HG02642 (cell line): ENCODE results near the gene HCAR2.
"Not testable (repeated sequence)": the region's sequence is repeated elsewhere in the genome, so short reads cannot be mapped to it uniquely, and the experiment has no call there.

Experiments used
- ATAC-seq: cut with Tn5 transposase; IDR thresholded peaks from one replicate; pipeline ENCODE4 v1.9.1; 2021; ENCODE audit warnings: mild to moderate bottlenecking; ENCODE audit not compliant: unreplicated experiment, poor library complexity

The HCAR2 gene

DNA sequence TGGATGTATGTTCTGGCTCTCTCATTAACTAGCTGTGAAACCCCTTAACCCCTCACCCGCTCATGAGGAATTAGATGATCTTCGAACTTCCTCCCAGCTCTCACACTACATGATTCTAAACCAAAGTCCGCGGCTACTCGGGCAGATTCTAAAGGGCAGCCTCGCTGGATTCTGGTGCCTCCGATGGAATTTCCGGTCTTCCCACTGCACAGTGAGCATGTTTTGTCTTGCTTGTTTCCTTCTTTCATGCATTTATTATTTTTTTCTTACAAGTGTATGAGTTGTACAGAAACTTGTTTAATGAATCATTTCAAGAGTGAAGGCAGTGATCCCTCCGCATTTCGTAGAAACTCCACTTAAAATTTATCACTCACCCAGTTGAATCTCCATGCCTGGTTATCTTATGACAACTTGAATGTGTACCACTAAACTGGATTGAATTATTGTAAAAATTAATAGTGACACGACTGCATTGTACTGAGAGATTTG is 17.9 kb upstream of the HCAR2 start:
- ATAC-seq = no peak

DNA sequence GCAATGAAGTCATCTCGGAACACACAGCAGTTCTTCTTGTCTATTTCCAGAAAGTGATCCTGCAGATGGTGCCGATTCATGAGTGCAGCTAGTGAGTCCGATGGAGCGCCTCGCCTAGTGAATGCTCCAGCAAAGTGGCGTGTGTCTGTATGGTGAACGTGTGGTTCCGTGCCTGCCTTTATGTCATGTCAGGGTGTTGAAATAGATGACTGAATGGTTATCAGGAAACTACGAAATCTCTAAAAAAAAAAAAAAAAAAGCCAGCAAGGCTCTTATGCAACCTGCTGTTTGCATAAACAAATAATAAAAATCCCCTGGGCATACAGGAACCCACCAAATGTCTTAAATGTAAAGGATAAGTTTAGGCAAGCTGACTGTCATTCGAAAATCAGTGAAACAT is 13.5 kb upstream of the HCAR2 start, which contains the start of gene HCAR3:
TSS of gene HCAR3 (minus strand) at position 154 of the 400 bp plus-strand sequence. CDS start at position 80, 74 bp downstream.
- ATAC-seq = not testable (repeated sequence)

DNA sequence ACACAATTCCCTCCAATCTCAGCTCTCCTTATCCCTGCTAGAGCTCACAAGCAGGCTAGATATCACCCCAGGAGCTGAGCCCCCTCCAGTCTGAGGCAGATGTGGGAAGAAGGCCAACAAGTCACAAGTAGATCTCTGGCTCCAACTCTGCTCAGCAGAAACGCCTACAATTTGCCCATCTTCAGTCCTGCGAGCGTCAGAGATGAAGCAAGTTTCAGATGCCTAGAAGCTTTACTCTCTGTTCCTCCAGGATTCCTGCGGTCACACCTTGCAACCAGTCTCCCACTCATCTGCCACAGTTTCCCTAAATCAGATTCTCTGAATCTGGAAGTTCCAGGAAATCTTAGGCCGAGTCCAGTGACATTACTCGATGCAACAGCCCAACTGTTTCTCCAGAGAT is 12.1 kb upstream of the HCAR2 start:
- not testable (repeated sequence) for ATAC-seq

DNA sequence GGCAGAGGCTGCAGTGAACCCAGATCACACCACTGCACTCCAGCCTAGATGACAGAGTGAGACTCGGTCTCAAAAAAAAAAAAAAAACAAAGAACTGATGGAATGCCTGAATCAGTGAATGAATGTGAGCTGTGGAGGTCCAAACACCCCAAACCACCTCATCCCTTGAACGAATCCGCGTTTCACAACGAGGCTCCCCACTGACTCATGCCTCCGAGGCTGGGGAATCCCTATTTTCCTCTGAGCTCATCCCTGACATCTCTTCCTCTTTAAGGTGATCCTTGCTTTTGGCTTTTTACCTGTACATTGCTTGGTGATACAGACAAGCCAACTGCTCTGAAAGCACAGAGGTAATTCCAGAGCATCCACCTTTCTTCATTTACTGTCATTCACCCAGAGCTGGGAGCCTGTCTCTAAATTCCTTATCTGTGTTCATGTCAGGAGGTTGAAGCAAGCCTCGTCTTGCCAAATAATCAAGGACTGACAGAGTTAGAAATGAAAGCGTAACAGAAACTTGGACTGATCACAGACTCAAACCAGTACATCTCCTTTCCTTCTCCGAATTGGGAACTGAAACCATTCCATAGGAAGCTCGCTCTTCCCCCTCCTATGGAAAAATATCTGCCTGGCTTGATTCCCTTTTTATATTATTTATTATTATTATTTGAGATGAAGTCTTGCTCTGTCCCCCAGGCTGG is 10.5 kb upstream of the HCAR2 start:
- ATAC-seq = not testable (repeated sequence)

DNA sequence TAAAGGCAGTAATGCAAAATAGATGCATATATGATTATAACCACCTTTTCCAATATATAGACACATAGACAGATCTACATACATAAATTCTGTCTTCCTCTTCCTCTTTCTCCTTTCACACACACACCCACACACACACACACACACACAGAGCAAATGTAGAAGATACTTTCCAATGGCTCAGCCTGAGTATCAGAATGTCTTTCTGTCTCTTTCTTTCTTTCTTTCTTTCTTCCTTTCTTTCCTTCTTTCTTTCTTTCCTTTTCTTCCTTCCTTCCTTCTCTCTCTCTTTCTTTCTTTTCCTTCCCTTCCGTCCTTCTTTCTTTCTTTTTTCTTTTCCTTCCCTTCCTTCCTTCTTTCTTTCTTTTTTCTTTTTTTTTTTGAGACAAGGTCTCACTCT is 8.1 kb upstream of the HCAR2 start:
- ATAC-seq = not testable (repeated sequence)

DNA sequence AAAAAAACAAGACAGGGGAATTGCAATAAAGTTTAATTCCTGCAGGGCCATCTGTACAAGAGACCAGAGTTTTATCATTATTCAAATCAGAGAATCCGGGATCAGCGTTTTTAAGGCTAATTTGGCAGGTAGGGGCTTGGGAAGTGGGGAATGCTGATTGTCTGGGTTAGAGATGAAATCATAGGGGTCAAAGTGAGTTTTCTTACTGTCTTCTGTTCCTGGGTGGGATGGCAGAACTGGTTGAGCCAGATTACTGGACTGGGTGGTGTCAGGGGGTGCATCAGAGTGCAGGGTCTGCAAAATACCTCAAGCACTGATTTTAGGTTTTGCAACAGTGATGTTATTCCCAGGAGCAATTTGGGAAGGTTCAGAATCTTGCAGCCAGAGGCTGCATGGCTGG is 7.2 kb upstream of the HCAR2 start:
- not testable (repeated sequence) for ATAC-seq

DNA sequence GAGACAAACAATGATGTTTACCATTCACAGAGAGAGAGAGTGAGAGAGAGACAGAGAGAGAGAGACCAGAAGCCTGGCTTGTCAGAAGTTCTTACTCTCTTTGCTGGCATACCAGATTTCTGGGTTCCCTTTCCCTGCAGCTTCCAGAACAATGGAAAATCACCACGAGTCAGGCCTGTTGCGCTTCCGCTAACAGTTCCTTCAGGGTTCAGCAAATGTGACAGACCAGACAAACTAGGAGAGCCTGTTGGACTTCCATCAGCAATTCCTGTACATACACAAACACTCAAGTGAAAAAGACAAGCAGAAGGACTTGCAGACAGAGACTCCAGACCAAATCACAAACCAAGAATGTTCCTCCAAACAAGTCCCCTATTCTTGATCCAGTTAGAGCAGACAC is 6.1 kb upstream of the HCAR2 start:
- ATAC-seq = not testable (repeated sequence)

DNA sequence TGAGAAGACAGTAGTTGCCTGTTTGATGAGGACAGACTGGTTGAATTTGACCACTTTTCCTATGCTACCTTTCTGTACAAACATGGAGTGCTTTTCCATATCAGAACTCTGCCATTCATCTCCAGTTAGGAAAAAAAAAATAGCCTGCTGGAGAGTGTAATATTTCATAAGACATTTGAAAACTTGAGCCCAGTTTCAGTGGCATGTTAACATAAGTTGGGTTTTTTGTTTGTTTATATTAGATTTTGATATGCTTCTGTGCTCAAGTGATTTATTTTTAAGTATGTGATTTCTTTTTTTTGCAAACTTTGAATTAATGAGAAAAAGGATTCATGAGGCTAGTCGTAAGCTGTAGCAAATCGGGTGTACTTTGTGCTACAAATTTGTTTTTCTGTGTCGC is 684 bp upstream of the HCAR2 start:
- ATAC-seq = not testable (repeated sequence)

DNA sequence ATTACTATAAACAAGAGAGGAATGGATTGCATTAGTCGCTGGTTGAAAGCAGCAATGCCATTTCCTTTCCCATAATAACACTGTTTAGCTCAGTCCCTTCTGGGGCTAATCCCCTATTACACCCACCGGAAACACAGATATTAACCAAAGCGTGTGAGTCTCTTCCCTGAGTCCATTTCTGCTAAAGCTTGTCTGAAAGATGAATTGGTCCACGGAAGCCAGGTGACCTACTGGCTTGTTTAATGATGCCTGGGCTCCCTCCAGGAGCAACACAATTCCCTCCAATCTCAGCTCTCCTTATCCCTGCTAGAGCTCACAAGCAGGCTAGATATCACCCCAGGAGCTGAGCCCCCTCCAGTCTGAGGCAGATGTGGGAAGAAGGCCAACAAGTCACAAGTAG is 1.7 kb downstream of the HCAR2 start:
- ATAC-seq = not testable (repeated sequence)

DNA sequence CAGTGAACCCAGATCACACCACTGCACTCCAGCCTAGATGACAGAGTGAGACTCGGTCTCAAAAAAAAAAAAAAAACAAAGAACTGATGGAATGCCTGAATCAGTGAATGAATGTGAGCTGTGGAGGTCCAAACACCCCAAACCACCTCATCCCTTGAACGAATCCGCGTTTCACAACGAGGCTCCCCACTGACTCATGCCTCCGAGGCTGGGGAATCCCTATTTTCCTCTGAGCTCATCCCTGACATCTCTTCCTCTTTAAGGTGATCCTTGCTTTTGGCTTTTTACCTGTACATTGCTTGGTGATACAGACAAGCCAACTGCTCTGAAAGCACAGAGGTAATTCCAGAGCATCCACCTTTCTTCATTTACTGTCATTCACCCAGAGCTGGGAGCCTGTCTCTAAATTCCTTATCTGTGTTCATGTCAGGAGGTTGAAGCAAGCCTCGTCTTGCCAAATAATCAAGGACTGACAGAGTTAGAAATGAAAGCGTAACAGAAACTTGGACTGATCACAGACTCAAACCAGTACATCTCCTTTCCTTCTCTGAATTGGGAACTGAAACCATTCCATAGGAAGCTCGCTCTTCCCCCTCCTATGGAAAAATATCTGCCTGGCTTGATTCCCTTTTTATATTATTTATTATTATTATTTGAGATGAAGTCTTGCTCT is 3.0 kb downstream of the HCAR2 start:
- not testable (repeated sequence) for ATAC-seq

DNA sequence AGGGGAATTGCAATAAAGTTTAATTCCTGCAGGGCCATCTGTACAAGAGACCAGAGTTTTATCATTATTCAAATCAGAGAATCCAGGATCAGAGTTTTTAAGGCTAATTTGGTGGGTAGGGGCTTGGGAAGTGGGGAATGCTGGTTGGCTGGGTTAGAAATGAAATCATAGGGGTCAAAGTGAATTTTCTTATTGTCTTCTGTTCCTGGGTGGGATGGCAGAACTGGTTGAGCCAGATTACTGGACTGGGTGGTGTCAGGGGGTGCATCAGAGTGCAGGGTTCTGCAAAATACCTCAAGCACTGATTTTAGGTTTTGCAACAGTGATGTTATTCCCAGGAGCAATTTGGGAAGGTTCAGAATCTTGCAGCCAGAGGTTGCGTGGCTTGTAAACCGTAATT is 6.2 kb downstream of the HCAR2 start:
- not testable (repeated sequence) for ATAC-seq

DNA sequence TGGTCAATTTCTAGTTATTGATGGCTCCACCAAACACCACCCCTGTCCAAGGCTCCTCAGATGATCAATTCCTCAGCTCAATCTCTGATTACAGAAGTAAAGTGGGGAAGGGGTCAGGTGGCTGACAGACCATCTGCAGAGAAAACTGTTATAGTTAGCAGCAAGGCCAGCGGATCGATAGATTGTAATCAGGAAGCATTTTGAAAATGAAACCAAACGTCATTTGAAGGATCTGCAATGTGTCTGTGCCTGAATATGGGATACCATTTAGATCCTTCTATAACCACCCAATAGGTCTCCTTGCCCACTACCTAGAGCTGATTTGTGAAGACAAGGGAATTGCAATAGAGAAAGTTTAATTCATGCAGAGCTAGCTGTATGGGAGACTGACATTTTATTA is 11.6 kb downstream of the HCAR2 start:
- no peak for ATAC-seq

DNA sequence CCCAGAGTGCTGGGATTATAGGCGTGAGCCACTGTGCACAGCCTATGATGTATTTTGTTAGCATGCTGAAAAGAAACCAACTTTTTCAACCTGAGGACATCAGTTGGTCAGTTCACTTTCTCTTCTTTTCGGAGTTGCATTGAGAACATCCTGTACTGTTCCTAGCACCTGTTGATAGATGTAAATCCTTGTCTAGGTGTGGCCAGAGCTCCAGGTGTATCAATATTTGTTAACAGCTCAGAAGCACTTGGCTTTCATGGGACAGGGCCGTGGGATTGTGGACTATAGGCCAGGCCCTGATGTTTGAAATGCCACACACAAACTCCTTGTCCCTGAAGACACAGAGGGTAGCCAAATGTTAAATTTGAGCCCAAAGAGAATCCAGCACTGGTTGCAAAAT is 14.9 kb downstream of the HCAR2 start:
- no peak for ATAC-seq

DNA sequence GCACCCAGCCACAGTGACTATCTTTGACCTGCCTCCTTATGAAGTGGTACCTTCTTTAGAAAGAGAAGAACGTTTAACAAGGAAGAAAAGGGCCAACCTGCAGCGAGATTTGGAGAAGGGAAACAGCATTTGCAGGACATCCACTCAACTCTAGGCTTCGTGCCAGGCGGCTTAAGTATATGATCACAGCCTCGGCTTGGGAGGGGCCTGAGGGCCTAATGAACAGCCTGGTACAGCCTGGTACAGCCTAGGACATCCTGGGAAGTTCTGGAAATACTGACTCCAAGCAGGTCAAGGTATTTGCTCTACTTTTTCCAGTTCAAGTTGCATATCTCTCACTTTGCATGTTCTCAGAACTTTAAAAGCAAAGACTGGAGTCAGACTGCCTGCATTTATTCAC is 16.1 kb downstream of the HCAR2 start:
- ATAC-seq = no peak

DNA sequence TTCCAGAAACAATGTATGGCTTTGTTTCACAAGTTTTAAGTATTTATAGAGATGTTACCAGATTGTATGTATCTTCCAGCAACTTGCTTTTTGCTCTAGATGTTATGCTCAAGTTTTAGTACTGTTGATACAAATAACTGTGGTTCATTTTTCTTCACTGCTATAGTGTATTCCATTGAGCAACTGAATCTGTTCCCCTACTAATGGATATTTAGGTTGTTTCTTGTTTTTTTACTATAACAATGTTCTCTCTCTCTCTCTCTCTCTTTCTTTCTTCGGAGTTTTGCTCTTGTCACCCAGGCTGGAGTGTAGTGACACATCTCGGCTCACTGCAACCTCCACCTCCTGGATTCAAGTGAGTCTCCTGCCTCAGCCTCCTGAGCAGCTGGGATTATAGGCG is 16.6 kb downstream of the HCAR2 start:
- no peak for ATAC-seq

DNA sequence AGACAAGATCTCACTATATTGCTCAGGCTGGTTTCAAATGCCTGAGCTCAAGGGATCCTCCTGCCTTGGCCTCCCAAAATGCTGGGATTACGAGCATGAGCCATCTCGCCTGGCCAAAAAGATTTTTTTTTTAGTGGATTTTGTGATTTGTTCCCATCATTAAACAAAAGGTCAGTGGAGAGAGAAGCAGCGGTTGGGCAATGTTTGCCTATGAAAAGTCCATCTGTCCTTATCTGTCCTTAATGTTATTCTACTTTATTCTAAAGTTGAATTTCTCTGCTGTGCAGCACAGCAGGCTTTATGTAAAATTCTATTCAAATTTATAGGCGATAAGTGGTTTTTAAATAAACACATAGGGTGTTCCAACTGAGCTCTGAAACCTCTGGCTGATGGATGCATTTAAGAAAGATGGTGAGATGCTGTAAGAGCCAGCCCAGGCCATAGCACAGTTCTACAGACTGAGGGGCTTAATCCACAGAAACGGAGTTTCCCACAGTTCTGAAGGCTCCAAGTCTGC is 18.8 kb downstream of the HCAR2 start:
- ATAC-seq = no peak

DNA sequence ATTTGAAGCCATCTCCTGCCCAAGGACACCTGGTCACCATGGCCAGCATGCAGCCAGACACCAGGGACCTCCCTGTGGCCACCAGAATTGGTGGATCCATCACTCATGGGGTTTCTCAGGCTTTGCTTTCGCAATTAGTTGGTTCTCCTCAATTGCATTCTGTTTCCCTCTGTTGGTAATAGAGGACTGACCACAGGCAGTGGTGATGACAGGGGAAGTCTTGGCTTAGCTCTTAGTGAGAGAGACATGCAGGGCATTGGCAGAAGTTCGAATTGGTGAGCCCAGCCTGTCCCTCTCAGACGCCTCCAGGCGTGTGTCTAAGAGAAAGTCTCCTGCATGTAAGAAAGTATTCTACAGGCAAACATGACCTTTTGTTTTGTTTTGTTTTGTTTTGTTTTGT is 21.3 kb downstream of the HCAR2 start:
- ATAC-seq = no peak

DNA sequence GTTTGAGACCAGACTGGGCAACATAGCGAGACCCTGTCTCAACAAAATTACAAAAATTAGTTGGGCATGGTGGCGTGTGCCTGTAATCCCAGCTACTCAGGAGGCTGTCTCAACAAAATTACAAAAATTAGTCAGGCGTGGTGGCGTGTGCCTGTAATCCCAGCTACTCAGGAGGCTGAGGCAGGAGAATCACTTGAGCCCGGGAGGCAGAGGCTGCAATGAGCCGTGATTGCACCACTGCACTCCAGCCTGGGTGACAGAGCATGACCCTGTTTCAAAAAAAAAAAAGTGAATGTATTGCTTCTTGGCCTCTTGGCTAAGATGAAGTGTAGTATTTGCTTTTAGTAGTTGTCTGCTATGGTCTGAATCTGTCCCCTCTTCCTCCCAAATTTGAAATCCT is 22.2 kb downstream of the HCAR2 start:
- ATAC-seq = not testable (repeated sequence)

DNA sequence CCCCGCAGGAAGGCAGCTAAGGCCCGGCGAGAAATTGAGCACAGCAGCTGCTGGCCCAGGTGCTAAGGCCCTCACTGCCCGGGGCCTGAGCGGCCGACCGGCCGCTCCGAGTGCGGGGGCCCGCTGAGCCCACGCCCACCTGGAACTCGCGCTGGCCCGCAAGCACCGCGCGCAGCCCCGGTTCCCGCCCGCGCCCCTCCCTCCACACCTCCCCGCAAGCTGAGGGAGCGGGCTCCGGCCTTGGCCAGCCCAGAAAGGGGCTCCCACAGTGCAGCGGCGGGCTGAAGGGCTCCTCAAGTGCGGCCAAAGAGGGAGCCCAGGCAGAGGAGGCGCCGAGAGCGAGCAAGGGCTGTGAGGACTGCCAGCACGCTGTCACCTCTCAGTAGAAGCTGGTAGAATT is 26.4 kb downstream of the HCAR2 start:
- not testable (repeated sequence) for ATAC-seq

DNA sequence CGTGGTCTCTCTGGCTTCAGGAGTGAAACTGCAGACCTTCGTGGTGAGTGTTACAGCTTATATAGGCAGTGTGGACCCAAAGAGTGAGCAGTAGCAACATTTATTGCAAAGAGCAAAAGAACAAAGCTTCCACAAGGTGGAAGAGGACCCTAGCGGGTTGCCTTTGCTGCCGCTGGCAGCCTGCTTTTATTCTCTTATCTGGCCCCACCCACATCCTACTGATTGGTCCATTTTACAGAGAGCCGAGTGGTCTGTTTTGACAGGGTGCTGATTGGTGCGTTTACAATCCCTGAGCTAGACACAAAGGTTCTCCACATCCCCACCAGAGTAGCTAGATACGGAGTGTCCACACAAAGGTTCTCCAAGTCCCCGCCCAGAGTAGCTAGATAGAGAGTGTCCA is 27.1 kb downstream of the HCAR2 start:
- not testable (repeated sequence) for ATAC-seq

DNA sequence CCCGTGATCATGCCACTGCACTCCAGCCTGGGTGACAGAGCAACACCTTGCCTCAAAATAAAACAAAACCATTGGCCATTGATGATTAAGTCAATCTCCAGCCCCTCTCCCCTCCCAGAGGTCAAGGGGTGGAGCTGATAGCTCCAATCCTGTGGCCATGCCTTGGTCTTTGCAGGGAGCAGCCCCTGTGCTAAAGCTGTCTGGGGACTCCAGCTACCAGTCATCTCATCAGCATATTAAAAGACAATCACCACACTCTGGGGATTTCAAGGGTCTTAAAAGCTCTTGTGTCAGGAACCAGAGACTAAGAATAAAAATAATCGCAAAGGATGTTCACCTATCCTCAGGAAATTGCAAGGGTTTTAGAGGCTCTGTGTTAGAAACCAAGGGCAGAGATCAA is 30.6 kb downstream of the HCAR2 start:
- ATAC-seq = no peak
